Hematopoietic multipotent progenitor cell treated with erythropoietin and hydrocortisone succinate and interleukin-3 and kit ligand, for 4 days (in vitro differentiated cells): ENCODE results near the gene SETBP1.
A peak's percentile ranks its signal among the peaks of the same experiment; 100 is the strongest.

Experiments used
- DNase-seq: peaks from one replicate; pipeline ENCODE4 v3.0.0-alpha.2; 2015

SETBP1 gene

GRCh38 chr18:44680273-44681075 lies at the start of gene SETBP1:
TSS of gene SETBP1 (plus strand) at chr18:44680888. CDS start at chr18:44701347, 20,459 bp downstream.
- peak; percentile 53 for DNase-seq

- DNase-seq, result no peak
These were observed 48.1 kb upstream of the SETBP1 start for GRCh38 chr18:44632469-44633145.

- no peak for DNase-seq
These were observed 45.1 kb upstream of the SETBP1 start for GRCh38 chr18:44635546-44635945.

GRCh38 chr18:44636241-44636640 lies 44.4 kb upstream of the SETBP1 start:
- no peak for DNase-seq

- DNase-seq, result no peak
These were observed 43.3 kb upstream of the SETBP1 start for GRCh38 chr18:44637210-44638033.

- no peak for DNase-seq
These were observed 42.6 kb upstream of the SETBP1 start for GRCh38 chr18:44638034-44638540.

- no peak for DNase-seq
These were observed 41.9 kb upstream of the SETBP1 start for GRCh38 chr18:44638811-44639210.

GRCh38 chr18:44643004-44643403 lies 37.7 kb upstream of the SETBP1 start:
- no peak for DNase-seq

GRCh38 chr18:44651478-44651877 lies 29.2 kb upstream of the SETBP1 start:
- DNase-seq, result no peak

GRCh38 chr18:44651918-44652572 lies 28.6 kb upstream of the SETBP1 start:
- DNase-seq, result no peak

GRCh38 chr18:44652722-44653121 lies 28.0 kb upstream of the SETBP1 start:
- DNase-seq, result no peak

- DNase-seq, result no peak
These were observed 26.1 kb upstream of the SETBP1 start for GRCh38 chr18:44654573-44654972.

- DNase-seq, result no peak
These were observed 25.3 kb upstream of the SETBP1 start for GRCh38 chr18:44655435-44655834.

- DNase-seq, result no peak
These were observed 20.9 kb upstream of the SETBP1 start for GRCh38 chr18:44659771-44660170.

GRCh38 chr18:44668270-44668975 lies 12.3 kb upstream of the SETBP1 start:
- peak; percentile 10 for DNase-seq

GRCh38 chr18:44671914-44672313 lies 8.8 kb upstream of the SETBP1 start:
- no peak for DNase-seq

- DNase-seq, result no peak
These were observed 8.2 kb upstream of the SETBP1 start for GRCh38 chr18:44672506-44672905.

- DNase-seq, result no peak
These were observed 7.3 kb upstream of the SETBP1 start for GRCh38 chr18:44673256-44673880.

- DNase-seq, result no peak
These were observed 2.8 kb upstream of the SETBP1 start for GRCh38 chr18:44677933-44678332.

- DNase-seq, result no peak
These were observed 2.0 kb upstream of the SETBP1 start for GRCh38 chr18:44678725-44679055.

- DNase-seq, result peak; percentile 92
These were observed 1.4 kb upstream of the SETBP1 start for GRCh38 chr18:44679056-44679913.
